DOHH2 (cell line): ENCODE measurements around the gene MTURN.

ENCODE experiments used
- H3F3A ChIP-seq: fragments of 200-600 bp; sonication (generic), shearing (Covaris generic); 2 replicates; pipeline ENCODE4 v1.6.0; 2016; ENCODE audit warnings: antibody characterized with exemption, mild to moderate bottlenecking; ENCODE audit not compliant: control insufficient read depth, insufficient read depth
- H3K27ac ChIP-seq: fragments of 200-600 bp; sonication (generic); 2 replicates; pipeline ENCODE4 v1.5.1; 2014; ENCODE audit warnings: low read depth, mild to moderate bottlenecking, low read length, moderate library complexity
- H3K27me3 ChIP-seq: fragments of 200-600 bp; sonication (generic); 2 replicates; pipeline ENCODE4 v1.6.1; 2014; ENCODE audit warnings: mild to moderate bottlenecking, low read length, mixed read lengths; ENCODE audit not compliant: control insufficient read depth
- H3K36me3 ChIP-seq: fragments of 200-600 bp; sonication (generic); 2 replicates; pipeline ENCODE4 v1.6.1; 2014; ENCODE audit warnings: mild to moderate bottlenecking, low read length, moderate library complexity, mixed read lengths; ENCODE audit not compliant: control insufficient read depth
- H3K4me1 ChIP-seq: fragments of 200-600 bp; sonication (generic); 2 replicates; pipeline ENCODE4 v1.6.1; 2014; ENCODE audit warnings: mild to moderate bottlenecking, low read length, mixed read lengths; ENCODE audit not compliant: control insufficient read depth
- H3K4me2 ChIP-seq: fragments of 200-600 bp; sonication (generic); 2 replicates; pipeline ENCODE4 v1.6.0; 2014; ENCODE audit warnings: mild to moderate bottlenecking, low read length, moderate library complexity
- H3K4me3 ChIP-seq: fragments of 200-600 bp; sonication (generic); 2 replicates; pipeline ENCODE4 v1.5.1; 2014; ENCODE audit warnings: mild to moderate bottlenecking, low read length, mixed read lengths
- H3K79me2 ChIP-seq: fragments of 200-600 bp; sonication (generic); 2 replicates; pipeline ENCODE4 v1.6.1; 2014; ENCODE audit warnings: mild to moderate bottlenecking, low read length, mixed read lengths; ENCODE audit not compliant: control insufficient read depth
- H3K9me2 ChIP-seq: fragments of 200-600 bp; sonication (generic); replicated peaks from 2 replicates; pipeline ENCODE4 v1.6.1; 2014; ENCODE audit warnings: mild to moderate bottlenecking, low read length, mixed read lengths; ENCODE audit not compliant: control insufficient read depth
- H3K9me3 ChIP-seq: fragments of 200-600 bp; sonication (generic); 2 replicates; pipeline ENCODE4 v1.6.1; 2014; ENCODE audit warnings: antibody characterized with exemption, low read length, mixed read lengths; ENCODE audit not compliant: control insufficient read depth, insufficient read depth
- H4K20me1 ChIP-seq: fragments of 200-600 bp; sonication (generic); 2 replicates; pipeline ENCODE4 v1.6.0; 2014; ENCODE audit warnings: low read depth, mild to moderate bottlenecking, antibody characterized with exemption, low read length, moderate library complexity; ENCODE audit not compliant: control insufficient read depth, insufficient read depth
- CTCF ChIP-seq: fragments of 200-600 bp; sonication (generic); IDR thresholded peaks from one replicate; pipeline ENCODE4 v1.5.1; 2014; ENCODE audit warnings: antibody characterized with exemption, mild to moderate bottlenecking, low read depth, low read length; ENCODE audit not compliant: poor library complexity, severe bottlenecking
- EZH2phosphoT487 ChIP-seq: fragments of 200-600 bp; sonication (generic); IDR thresholded peaks from 2 replicates; pipeline ENCODE4 v1.6.1; 2017; ENCODE audit warnings: borderline replicate concordance, mild to moderate bottlenecking, antibody characterized with exemption, low read length, moderate library complexity, mixed read lengths

Gene MTURN

GRCh38 chr7:30162622-30163124, 27.9 kb downstream of the MTURN start:
- H3F3A ChIP-seq = no peaks in the 10 kb centered on the region
- H3K4me1 ChIP-seq = peaks cover 59% of the 10 kb centered on the region
- no peaks in the 10 kb centered on the region for H3K36me3 ChIP-seq
- no peaks in the 10 kb centered on the region for H3K9me3 ChIP-seq
- no peak for TF ChIP-seq EZH2phosphoT487
- TF ChIP-seq CTCF = peak; percentile 8
- H3K9me2 ChIP-seq = no peaks in the 10 kb centered on the region
- no peaks in the 10 kb centered on the region for H4K20me1 ChIP-seq
- no peaks in the 10 kb centered on the region for H3K79me2 ChIP-seq
- peak overlapping the region; percentile 63 for H3K4me2 ChIP-seq
- 0 out of 2 replicates have a peak overlapping the region, but pooled peaks have one; percentile 1 for H3K27ac ChIP-seq
- no peaks in the 10 kb centered on the region for H3K27me3 ChIP-seq
- peak overlapping the region; percentile 43 for H3K4me3 ChIP-seq

GRCh38 chr7:30163231-30163894, 28.6 kb downstream of the MTURN start:
- Histone ChIP-seq H3K36me3 (no peaks in the 10 kb centered on the region), H4K20me1 (no peaks in the 10 kb centered on the region), H3K27me3 (no peaks in the 10 kb centered on the region), H3K27ac (peak overlapping the region; percentile 1; the same call in 1 of the 2 replicates), H3K4me2 (peak overlapping the region; percentile 63), H3K9me3 (no peaks in the 10 kb centered on the region), H3K9me2 (no peaks in the 10 kb centered on the region), H3K4me1 (peaks cover 59% of the 10 kb centered on the region), H3K4me3 (peak overlapping the region; percentile 43), H3K79me2 (no peaks in the 10 kb centered on the region), H3F3A (no peaks in the 10 kb centered on the region)
- no peak for TF ChIP-seq CTCF
- TF ChIP-seq EZH2phosphoT487 = no peak

- H3K79me2 ChIP-seq = no peaks in the 10 kb centered on the region
- H4K20me1 ChIP-seq = no peaks in the 10 kb centered on the region
- no peaks in the 10 kb centered on the region for H3K36me3 ChIP-seq
- no peak for TF ChIP-seq EZH2phosphoT487
- TF ChIP-seq CTCF = peak; percentile 85
- no peaks in the 10 kb centered on the region; the same call in 1 of the 2 replicates for H3K27me3 ChIP-seq
- no peak overlapping the region for H3K4me3 ChIP-seq
- H3K27ac ChIP-seq = no peak overlapping the region
- H3K4me1 ChIP-seq = peaks cover 49% of the 10 kb centered on the region
- no peaks in the 10 kb centered on the region for H3F3A ChIP-seq
- H3K4me2 ChIP-seq = peak overlapping the region; percentile 63
- H3K9me2 ChIP-seq = no peaks in the 10 kb centered on the region
- no peaks in the 10 kb centered on the region for H3K9me3 ChIP-seq
Measured at GRCh38 chr7:30164567-30164966, 29.8 kb downstream of the MTURN start.
